ENCODE measurements around the gene MDFI.

GRCh38 chr6:41667195-41667594, 28.9 kb downstream of the MDFI start:
- no peak for TF ChIP-seq FOXP2 (optimal IDR thresholded peaks at IDR 0.05; ENCODE audit: borderline replicate concordance, extremely low read depth, extremely low read length, insufficient read depth)
- TF ChIP-seq POLR2AphosphoS5 (IDR thresholded peaks at IDR 0.05; ENCODE audit: low read depth, low read length): no peak
- no peak for TF ChIP-seq TAF1 (IDR thresholded peaks at IDR 0.05; ENCODE audit: borderline replicate concordance, insufficient read depth, low read length)
- no peak for TF ChIP-seq REST (IDR thresholded peaks at IDR 0.05; ENCODE audit: insufficient read depth in 1 of 2, low read depth in 2 of 2, low read length in 2 of 2)
- TF ChIP-seq SIN3A (IDR thresholded peaks at IDR 0.05; ENCODE audit: borderline replicate concordance, insufficient read depth, low read length): no peak
